Left colon (tissue), 2 donors: ENCODE measurements around the gene SGCD. TPM values are rescaled to one million over a fixed set of nuclear protein-coding genes. Genes with fewer than 3 reads are reported as not detected.

Source experiments
- ATAC-seq: fragments of 200-7000 bp; cut with Tn5 transposase; one replicate; pipeline ENCODE4 v1.9.1; 2020; ENCODE audit warnings: mild to moderate bottlenecking, moderate library complexity
- DNase-seq, 2 donors: peaks; one replicate each; pipeline ENCODE4 v3.0.0-alpha.2; 2020
- intact Hi-C, 2 donors: fragments of 100-400 bp; cut with DNase I in 1 of 2; cut with micrococcal nuclease in 1 of 2; formaldehyde crosslinking; loops; one replicate each; pipeline versions ENCODE4 v1.11.2 to v1.14.0; 2022; cut with DNase I, micrococcal nuclease
- total RNA-seq, 2 donors: library from RNA; stranded (reverse); fragmentation: NEBNext Ultra II Directional; extraction: Animal tissue kit (Norgen Biotek cat#: 25700); gene quantifications; one replicate each; pipeline ENCODE4 v1.2.1, GENCODE V29; 2021
- donor health status: DM: no; HTN: no; CAD: no.
- donor health status: DM: yes; HTN: yes; CAD: no.

Gene SGCD
- total RNA-seq, 2 donors from 2014 or later: 1.0 to 3.2 TPM

- ATAC-seq (no peak), DNase-seq (no peak)
- intact Hi-C loops: no loop called here
Observed at GRCh38 chr5:156531199-156531598, 204.2 kb downstream of the SGCD start.

DNA sequence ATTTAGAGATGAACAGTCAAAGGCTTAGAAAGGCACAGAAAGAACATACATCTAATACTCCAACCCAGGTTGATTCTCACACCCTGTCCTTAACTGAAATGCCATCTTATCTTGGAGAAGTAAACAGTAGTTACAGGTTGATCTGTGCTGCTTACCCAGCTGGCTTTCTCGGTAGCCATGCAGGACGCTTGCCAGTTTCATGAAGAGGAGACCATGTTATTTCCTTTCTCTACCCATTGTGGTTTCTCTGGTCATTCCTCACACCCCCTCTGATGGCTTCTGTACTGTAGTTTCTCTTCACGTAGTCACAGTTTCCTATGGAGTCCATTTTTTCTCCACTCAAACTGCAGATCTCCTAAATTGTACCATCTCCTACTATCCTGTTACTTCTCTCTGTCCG is 206.0 kb downstream of the SGCD start:
- ATAC-seq (no peak), DNase-seq (no peak)
- intact Hi-C loops: no loop called here

DNA sequence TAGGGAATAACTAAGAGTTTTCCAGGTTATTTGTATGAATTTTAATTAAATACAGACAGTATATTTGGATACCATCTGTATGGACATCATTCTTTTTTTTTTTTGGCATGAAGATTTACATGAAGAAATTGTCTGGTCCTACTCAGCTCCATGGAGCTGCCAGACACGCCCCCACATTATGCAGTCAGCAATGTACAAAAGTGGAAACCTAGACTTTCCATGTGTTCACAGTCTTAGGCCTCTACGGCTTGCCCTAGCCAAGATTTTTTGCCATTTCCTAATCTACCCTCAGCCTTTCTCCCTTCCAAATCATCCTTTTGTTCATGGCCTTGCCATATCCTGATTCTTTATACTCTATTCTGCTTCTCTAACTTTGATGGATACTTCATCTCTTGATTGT is 207.1 kb downstream of the SGCD start:
- no peak for ATAC-seq
- intact Hi-C loops: no loop called here
- no peak for DNase-seq

DNA sequence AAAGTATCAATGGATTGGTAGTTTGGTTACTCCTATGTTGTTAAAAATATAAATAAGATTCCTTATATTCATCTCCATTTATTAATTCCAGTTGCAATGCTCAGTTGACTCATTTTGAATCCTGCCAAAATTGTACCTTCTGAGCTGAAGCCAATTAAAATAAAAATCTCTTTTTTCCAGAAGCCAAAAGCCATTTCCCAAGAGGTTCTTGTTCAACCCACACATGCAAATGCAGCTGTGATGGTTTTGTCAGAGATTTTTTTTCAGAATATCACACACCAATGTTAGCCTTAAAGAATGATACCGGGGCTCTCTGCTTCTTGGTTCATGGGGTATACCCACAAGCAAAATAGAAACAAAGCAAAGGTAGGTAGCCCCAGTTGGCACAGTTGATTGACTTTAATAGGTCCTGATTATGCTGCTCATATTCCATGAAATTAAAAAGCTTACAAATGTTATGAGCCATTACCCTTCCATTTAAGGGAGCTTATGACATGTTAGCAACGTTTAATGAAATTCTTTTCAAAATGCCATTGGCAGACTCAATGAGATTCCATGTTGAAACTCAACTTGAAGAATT is 208.0 kb downstream of the SGCD start:
- DNase-seq: no peak
- intact Hi-C loops: no loop called here
- no peak for ATAC-seq

GRCh38 chr5:156540491-156540890 is 213.5 kb downstream of the SGCD start:
- intact Hi-C loops: no loop called here
- ATAC-seq: no peak
- no peak for DNase-seq

DNA sequence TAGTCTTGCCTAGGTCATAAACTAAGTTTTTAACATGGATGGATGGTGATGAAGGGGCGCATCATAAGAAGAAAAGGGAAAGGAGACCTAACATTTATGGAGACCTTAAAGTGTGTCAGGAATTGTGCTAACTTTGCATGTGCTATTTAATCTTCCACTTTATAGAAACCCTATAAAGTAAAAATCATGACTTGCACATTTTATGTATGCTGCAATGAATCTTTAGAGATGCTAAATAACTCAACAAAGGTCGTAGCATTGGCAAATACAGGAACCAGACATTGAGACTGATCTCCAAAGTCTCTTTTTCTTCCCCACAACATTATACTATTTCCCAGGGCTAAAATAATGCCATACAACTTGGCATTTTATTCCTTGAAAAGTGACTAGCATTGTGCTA is 214.6 kb downstream of the SGCD start:
- ATAC-seq: no peak
- no peak for DNase-seq
- intact Hi-C loops: no loop called here

DNA sequence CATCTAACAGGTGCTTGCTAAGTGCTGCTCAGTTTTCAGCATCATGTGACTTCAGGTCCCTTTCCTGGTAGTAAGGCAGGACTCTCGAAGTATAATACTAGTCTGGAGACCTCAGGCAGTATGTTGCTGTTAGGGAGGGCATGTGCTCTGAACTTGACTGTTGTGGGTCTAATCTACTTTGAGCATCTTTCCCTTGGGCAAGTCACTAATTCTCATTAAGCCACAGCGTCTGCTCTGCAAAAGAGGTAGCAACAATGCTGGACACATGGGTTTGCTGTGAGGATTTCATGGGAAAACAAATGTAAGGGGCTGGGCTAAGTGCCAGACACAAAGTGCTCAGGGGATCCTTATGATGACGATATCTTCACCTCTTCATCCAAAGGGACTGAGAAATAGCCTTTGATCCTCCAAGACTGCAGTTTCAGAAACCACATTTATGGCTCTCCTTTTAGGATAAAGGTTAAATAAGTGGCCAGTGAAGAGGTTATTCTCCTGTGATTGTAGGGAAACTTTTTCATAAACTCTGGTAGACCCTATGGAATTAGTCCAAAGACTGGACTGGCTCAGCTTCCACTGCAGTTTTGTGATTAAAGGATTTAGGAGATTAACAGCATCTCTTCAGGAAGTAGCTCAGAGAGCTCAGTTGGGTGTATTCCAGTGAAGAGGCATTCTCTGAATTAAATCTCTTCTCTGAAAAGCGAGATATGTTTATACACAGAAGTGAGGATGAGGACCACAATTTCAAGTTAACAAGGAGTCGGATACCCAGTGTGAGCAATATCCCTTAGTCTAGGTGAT is 216.6 kb downstream of the SGCD start:
- intact Hi-C loops: no loop called here
- no peak for DNase-seq

DNA sequence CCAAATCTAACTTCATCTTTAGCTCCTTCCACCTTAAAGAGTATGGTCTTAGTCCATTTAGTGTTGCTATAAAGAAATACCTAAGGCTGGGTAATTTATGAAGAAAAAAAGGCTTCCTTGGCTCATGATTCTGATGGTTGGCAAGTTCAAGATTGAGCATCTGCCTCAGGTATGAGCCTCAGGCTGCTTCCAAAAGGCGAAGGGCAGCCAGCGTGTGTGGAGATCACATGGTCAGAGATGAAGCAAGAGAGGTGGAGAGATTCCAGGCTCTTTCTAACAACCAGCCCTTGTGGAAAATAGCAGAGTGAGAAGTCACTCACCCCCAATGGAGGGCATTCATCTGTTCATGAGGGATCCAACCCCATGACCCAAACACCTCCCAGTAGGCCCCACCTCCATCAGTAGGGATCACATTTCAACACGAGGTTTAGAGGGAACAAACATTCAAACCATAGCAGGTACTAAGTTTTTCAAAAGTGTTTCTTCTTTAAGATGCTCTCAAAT is 225.9 kb downstream of the SGCD start:
- ATAC-seq (no peak), DNase-seq (no peak)
- intact Hi-C loops: no loop called here

More for the DNA sequence above, 216.6 kb downstream of the SGCD start:
- no peak for ATAC-seq

DNA sequence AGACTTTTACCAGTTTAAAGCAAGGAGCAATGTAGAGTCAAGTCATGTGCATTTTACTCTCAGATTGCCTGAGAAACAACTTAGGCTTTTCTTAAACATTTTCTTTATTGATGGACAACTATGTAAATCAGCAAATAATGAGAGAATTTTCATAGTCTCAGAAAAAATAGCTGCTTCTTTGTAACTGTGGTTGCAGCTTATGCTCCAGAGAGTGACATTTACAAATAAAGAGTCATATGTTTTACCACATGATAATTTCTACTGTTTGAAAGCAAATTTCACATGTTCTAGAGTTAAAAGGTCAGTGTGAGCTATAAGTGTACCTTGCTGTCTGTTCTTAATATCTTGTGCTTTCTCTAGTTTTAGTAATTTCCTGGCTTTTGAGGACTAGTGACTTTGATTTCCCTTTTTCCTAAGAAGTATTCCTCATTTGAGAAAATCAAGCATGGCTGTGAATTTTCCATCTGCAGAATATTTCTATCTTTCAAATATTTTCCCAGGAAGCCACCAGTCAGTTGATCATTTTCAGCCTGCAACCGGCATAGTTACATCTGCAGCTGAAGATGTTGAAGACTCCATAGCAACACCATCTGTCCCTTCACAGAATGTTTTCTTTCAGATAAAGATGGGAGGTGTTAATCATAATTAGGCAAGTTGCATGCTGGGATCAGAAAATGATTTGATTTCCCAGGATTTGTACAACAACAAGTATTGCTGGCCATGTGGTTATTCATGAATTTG is 229.9 kb downstream of the SGCD start:
- ATAC-seq (no peak), DNase-seq (no peak)
- intact Hi-C loops: no loop called here

GRCh38 chr5:156560002-156560401 is 233.0 kb downstream of the SGCD start:
- ATAC-seq: no peak
- intact Hi-C loops: no loop called here
- no peak for DNase-seq

- no peak for ATAC-seq
- no peak for DNase-seq
- intact Hi-C loops: no loop called here
Observed at GRCh38 chr5:156561651-156562050, 234.7 kb downstream of the SGCD start.

- intact Hi-C loops: no loop called here
- no peak for ATAC-seq
Observed at GRCh38 chr5:156570615-156571014, 243.7 kb downstream of the SGCD start.

DNA sequence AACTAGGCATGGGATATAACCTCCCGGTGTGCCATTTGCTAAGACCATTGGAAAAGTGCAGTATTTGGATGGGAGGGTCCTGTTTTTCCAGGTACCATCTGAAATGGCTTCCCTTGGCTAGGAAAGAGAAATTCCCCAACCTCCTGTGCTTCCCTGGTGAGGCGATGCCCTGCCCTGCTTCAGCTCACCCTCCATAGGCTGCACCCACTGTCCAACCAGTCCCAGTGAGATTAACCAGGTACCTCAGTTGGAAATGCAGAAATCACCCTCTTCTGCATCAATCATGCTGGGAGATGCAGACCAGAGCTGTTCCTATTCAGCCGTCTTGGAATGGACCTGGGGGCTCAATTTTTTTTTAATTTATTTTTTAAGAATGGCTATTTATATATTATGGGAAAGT is 254.8 kb downstream of the SGCD start:
- intact Hi-C loops: no loop called here
- ATAC-seq: no peak
- DNase-seq: no peak

More at GRCh38 chr5:156570615-156571014, 243.7 kb downstream of the SGCD start:
- DNase-seq: no peak

DNA sequence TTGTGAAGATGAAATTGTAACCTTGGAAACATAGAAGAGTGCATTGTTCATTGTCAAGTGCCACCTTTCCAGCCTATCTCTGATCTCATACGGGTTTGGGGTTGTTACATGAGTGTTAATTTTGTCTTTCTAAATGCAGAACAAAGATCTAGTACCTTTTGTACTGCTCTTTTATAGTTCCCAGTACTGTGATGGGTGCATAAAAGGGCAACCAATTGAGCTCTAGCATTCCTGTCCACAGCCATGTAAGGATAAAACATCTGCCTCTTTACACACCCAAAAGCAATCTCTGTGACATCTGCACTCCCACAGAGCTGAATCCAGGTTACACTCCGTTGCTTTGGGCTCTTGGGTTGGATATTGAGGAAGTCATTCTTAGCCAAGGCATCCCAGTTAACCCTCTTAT is 255.2 kb downstream of the SGCD start:
- ATAC-seq: no peak

DNA sequence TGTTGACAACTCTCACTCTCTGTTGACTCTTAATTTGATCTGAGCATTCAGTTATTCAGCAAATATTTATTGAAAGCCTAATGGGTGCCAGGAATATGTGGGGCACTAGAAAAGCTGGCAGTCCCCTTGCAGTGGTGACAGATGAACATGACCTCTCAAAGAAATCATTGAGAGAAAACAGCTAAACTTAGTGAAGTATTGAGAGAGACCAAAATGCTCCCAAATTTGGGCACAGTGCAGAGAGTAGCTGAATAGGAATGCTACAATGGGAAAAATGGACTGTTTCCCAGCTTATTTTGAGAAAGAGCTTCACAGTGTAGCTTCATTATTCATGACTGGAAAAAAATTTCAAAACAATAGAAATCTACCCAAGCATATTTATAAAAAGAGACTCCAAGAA is 257.9 kb downstream of the SGCD start:
- no peak for ATAC-seq
- DNase-seq: no peak
- intact Hi-C loops: no loop called here

More for the DNA sequence above, 255.2 kb downstream of the SGCD start:
- DNase-seq: no peak
- intact Hi-C loops: no loop called here

DNA sequence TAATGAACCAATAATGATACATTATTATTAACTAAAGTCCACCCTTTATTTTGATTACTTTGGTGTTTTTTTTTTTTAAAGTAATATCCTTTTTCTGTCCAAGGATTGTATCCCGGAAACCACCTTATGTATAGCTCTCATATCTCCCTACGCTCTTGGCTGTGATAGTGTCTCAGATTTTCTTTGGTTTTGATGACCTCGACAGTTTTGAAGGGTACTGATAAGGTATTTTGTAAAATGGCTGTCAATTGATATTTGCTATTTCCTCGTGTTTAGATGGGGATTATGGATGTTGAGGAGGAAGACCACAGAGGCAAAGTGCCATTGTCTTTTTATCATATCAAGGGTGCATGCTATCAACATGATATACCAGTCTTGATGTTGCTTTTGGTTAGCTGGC is 259.0 kb downstream of the SGCD start:
- intact Hi-C loops: no loop called here
- DNase-seq: no peak
- ATAC-seq: no peak

GRCh38 chr5:156587012-156587411 is 260.0 kb downstream of the SGCD start:
- DNase-seq: no peak
- ATAC-seq: no peak
- intact Hi-C loops: no loop called here

GRCh38 chr5:156588306-156588705 is 261.3 kb downstream of the SGCD start:
- intact Hi-C loops: no loop called here
- ATAC-seq (no peak), DNase-seq (no peak)

DNA sequence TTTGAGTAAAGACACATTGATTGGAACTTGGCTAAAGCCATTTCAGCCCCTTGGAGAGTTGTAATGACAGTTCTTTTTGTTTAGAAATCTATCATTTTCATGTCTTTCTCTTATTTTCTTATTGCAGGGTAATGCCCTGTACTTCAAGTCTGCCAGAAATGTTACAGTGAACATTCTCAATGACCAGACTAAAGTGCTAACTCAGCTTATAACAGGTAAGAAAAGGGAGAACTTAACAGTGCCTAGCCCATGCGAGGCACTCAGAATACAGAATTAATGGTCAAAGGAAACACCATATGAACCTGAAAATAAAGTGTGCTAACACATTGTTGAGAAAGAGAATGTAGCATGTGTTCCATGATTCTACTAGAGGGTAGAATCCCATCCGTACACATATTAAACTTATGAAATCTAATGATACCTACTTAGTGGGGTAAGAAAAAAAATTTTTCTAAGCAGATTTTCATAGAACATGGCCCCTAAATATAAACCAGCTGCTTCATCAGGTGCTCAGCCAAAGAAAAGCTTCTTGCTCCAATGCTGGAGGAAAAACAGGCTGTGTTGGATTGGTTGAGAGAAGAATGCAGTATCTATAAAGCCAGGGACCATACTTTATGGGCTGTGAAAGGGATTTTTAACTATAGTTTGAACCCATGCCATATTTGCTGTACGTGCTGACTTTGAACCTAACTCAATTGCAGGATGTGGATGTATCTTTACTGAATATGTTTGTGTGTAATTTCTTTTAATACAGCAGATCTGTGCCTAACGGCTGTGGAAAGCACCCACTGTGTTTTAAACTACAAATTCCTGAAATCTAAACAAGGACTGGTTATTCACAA is 262.4 kb downstream of the SGCD start:
- intact Hi-C loops: no loop called here
- DNase-seq (no peak), ATAC-seq (no peak)
